HG03039 (cell line): ENCODE data around the gene ARMC10.
"Not testable (repeated sequence)": the region's sequence is repeated elsewhere in the genome, so short reads cannot be mapped to it uniquely, and the experiment has no call there.

ENCODE experiments used
- ATAC-seq: cut with Tn5 transposase; IDR thresholded peaks from one replicate; pipeline ENCODE4 v1.9.1; 2021; ENCODE audit warnings: mild to moderate bottlenecking, moderate library complexity; ENCODE audit not compliant: unreplicated experiment

ARMC10 gene

GRCh38 chr7:103074519-103075336 lies at the start of gene ARMC10, which contains the start of gene FBXL13:
TSS of gene ARMC10 (plus strand) at chr7:103075140. CDS start at chr7:103075273, 133 bp downstream.
TSS of gene FBXL13 (minus strand) at chr7:103074796.
- peak; percentile 90 for ATAC-seq

GRCh38 chr7:103025341-103025740 lies 49.6 kb upstream of the ARMC10 start:
- ATAC-seq, result no peak

GRCh38 chr7:103031024-103031423 lies 43.9 kb upstream of the ARMC10 start:
- no peak for ATAC-seq

- no peak for ATAC-seq
Measured at GRCh38 chr7:103031781-103032180, 43.2 kb upstream of the ARMC10 start.

GRCh38 chr7:103034318-103034717 lies 40.6 kb upstream of the ARMC10 start:
- not testable (repeated sequence) for ATAC-seq

GRCh38 chr7:103037476-103037822 lies 37.5 kb upstream of the ARMC10 start:
- ATAC-seq, result no peak

- ATAC-seq, result not testable (repeated sequence)
Measured at GRCh38 chr7:103037823-103038739, 36.9 kb upstream of the ARMC10 start.

GRCh38 chr7:103041815-103042214 lies 33.1 kb upstream of the ARMC10 start:
- not testable (repeated sequence) for ATAC-seq

- ATAC-seq, result no peak
Measured at GRCh38 chr7:103048833-103049232, 26.1 kb upstream of the ARMC10 start.

- no peak for ATAC-seq
Measured at GRCh38 chr7:103051519-103051918, 23.4 kb upstream of the ARMC10 start.

- not testable (repeated sequence) for ATAC-seq
Measured at GRCh38 chr7:103056006-103056405, 18.9 kb upstream of the ARMC10 start.

GRCh38 chr7:103058122-103058521 lies 16.8 kb upstream of the ARMC10 start:
- no peak for ATAC-seq

GRCh38 chr7:103059471-103059870 lies 15.5 kb upstream of the ARMC10 start:
- no peak for ATAC-seq

GRCh38 chr7:103063895-103064294 lies 11.0 kb upstream of the ARMC10 start:
- ATAC-seq, result no peak

- no peak for ATAC-seq
Measured at GRCh38 chr7:103065667-103066066, 9.3 kb upstream of the ARMC10 start.

- ATAC-seq, result no peak
Measured at GRCh38 chr7:103068414-103069403, 6.2 kb upstream of the ARMC10 start.

GRCh38 chr7:103071000-103071399 lies 3.9 kb upstream of the ARMC10 start:
- no peak for ATAC-seq

- no peak for ATAC-seq
Measured at GRCh38 chr7:103073989-103074518, 886 bp upstream of the ARMC10 start.

- ATAC-seq, result peak; percentile 36
Measured at GRCh38 chr7:103075337-103075918, 488 bp downstream of the ARMC10 start.

- no peak for ATAC-seq
Measured at GRCh38 chr7:103076764-103077163, 1.8 kb downstream of the ARMC10 start.
